PFSK-1 (cell line): ENCODE measurements around the gene SERPINA5.

Experiments
- FOXP2 ChIP-seq: optimal IDR thresholded peaks from 2 replicates; pipeline ENCODE3; 2011; ENCODE audit warnings: borderline replicate concordance, control low read depth, inconsistent platforms; ENCODE audit not compliant: insufficient read depth; ENCODE audit errors: extremely low read length, extremely low read depth
- POLR2AphosphoS5 ChIP-seq: IDR thresholded peaks from 2 replicates; pipeline ENCODE4 v1.6.1; 2012; ENCODE audit warnings: low read depth, mild to moderate bottlenecking, control low read depth, low read length, moderate library complexity
- TF ChIP-seq, protein P1 (sequence below), 2 experiments: IDR thresholded peaks; 2 replicates each; pipeline versions ENCODE4 v1.6.1 to v1.8.0; 2011 to 2012; ENCODE audit warnings: low read depth in 2 of 2, low read length in 2 of 2, control low read depth in 1 of 2, inconsistent platforms in 1 of 2, mild to moderate bottlenecking in 1 of 2, moderate library complexity in 1 of 2; ENCODE audit not compliant: insufficient read depth in 1 of 2

DNA sequence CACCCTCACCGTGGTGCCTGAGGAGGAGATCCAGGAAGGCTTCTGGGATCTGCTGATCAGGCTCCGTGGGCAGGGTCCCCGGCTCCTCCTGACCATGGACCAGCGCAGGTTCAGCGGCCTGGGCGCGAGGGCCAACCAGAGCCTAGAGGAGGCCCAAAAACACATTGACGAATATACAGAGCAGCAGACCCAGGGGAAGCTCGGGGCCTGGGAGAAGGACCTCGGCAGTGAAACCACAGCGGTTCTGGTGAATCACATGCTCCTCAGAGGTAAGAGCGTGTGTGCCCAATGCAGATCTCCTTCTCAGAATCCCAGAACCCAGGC is 60.4 kb downstream of the SERPINA5 start:
- no peak for TF ChIP-seq POLR2AphosphoS5
- TF ChIP-seq, protein P1, sequence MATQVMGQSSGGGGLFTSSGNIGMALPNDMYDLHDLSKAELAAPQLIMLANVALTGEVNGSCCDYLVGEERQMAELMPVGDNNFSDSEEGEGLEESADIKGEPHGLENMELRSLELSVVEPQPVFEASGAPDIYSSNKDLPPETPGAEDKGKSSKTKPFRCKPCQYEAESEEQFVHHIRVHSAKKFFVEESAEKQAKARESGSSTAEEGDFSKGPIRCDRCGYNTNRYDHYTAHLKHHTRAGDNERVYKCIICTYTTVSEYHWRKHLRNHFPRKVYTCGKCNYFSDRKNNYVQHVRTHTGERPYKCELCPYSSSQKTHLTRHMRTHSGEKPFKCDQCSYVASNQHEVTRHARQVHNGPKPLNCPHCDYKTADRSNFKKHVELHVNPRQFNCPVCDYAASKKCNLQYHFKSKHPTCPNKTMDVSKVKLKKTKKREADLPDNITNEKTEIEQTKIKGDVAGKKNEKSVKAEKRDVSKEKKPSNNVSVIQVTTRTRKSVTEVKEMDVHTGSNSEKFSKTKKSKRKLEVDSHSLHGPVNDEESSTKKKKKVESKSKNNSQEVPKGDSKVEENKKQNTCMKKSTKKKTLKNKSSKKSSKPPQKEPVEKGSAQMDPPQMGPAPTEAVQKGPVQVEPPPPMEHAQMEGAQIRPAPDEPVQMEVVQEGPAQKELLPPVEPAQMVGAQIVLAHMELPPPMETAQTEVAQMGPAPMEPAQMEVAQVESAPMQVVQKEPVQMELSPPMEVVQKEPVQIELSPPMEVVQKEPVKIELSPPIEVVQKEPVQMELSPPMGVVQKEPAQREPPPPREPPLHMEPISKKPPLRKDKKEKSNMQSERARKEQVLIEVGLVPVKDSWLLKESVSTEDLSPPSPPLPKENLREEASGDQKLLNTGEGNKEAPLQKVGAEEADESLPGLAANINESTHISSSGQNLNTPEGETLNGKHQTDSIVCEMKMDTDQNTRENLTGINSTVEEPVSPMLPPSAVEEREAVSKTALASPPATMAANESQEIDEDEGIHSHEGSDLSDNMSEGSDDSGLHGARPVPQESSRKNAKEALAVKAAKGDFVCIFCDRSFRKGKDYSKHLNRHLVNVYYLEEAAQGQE (IDR thresholded peaks at IDR 0.05; ENCODE audit: insufficient read depth in 1 of 2, low read depth in 2 of 2, low read length in 2 of 2): no peak
- no peak for TF ChIP-seq FOXP2
